ENCODE data around the gene NTM. TPM values are rescaled to one million over a fixed set of nuclear protein-coding genes. Genes with fewer than 3 reads are reported as not detected.

The NTM gene
- total RNA-seq, 1 experiment from 2014 or later = 16.4 TPM

- TF ChIP-seq ATF6 (CRISPR knock-in tag; IDR thresholded peaks at IDR 0.05) = no peak
- TF ChIP-seq NFATC4 (CRISPR knock-in tag; IDR thresholded peaks at IDR 0.05) = no peak
- TF ChIP-seq FOXP4 (CRISPR knock-in tag; IDR thresholded peaks at IDR 0.05) = no peak
- TF ChIP-seq, protein P1, sequence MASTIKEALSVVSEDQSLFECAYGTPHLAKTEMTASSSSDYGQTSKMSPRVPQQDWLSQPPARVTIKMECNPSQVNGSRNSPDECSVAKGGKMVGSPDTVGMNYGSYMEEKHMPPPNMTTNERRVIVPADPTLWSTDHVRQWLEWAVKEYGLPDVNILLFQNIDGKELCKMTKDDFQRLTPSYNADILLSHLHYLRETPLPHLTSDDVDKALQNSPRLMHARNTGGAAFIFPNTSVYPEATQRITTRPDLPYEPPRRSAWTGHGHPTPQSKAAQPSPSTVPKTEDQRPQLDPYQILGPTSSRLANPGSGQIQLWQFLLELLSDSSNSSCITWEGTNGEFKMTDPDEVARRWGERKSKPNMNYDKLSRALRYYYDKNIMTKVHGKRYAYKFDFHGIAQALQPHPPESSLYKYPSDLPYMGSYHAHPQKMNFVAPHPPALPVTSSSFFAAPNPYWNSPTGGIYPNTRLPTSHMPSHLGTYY (CRISPR knock-in tag; IDR thresholded peaks at IDR 0.05) = no peak
Observed at GRCh38 chr11:131870305-131870704, 499.9 kb downstream of the NTM start (continued).

DNA sequence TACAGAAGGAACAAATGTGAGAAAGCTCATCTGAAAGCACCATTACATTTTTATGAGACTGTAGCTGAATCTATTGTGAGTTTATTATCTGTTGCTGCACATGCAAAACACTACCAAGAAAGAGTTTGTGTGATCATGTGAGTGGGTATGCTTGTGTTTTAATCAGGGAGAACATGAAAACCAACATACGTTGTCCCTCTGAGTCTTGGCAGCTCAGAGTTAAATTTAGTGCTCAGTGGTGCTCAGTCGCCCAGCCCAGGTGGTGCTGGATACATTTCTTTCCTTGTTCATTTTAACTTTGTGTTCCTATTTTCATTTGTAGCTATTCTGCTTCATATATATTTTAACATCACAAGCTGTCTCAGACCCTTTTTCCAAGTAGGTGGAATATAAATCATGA is 500.6 kb downstream of the NTM start:
- Mint-ChIP-seq H3K27ac (no peak overlapping the region), H3K4me3 (no peak overlapping the region), H3K36me3 (no peaks in the 10 kb centered on the region), H3K4me1 (peaks cover 44% of the 10 kb centered on the region), H3K9me3 (no peaks in the 10 kb centered on the region), H3K27me3 (ENCODE audit: low read depth) (no peaks in the 10 kb centered on the region)
- TF ChIP-seq TEAD1 (CRISPR knock-in tag; IDR thresholded peaks at IDR 0.05) = no peak
- TF ChIP-seq JAZF1 (CRISPR knock-in tag; IDR thresholded peaks at IDR 0.05) = no peak
- no peak for TF ChIP-seq ZNF423 (CRISPR knock-in tag; IDR thresholded peaks at IDR 0.05)
- TF ChIP-seq ZNF396 (CRISPR knock-in tag; IDR thresholded peaks at IDR 0.05; ENCODE audit: borderline replicate concordance) = no peak
- TF ChIP-seq, protein P2, sequence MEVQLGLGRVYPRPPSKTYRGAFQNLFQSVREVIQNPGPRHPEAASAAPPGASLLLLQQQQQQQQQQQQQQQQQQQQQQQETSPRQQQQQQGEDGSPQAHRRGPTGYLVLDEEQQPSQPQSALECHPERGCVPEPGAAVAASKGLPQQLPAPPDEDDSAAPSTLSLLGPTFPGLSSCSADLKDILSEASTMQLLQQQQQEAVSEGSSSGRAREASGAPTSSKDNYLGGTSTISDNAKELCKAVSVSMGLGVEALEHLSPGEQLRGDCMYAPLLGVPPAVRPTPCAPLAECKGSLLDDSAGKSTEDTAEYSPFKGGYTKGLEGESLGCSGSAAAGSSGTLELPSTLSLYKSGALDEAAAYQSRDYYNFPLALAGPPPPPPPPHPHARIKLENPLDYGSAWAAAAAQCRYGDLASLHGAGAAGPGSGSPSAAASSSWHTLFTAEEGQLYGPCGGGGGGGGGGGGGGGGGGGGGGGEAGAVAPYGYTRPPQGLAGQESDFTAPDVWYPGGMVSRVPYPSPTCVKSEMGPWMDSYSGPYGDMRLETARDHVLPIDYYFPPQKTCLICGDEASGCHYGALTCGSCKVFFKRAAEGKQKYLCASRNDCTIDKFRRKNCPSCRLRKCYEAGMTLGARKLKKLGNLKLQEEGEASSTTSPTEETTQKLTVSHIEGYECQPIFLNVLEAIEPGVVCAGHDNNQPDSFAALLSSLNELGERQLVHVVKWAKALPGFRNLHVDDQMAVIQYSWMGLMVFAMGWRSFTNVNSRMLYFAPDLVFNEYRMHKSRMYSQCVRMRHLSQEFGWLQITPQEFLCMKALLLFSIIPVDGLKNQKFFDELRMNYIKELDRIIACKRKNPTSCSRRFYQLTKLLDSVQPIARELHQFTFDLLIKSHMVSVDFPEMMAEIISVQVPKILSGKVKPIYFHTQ (CRISPR knock-in tag; IDR thresholded peaks at IDR 0.05) = no peak
- TF ChIP-seq GTF2I (CRISPR knock-in tag; conservative IDR thresholded peaks at IDR 0.05) = no peak
- no peak for TF ChIP-seq CBFB (CRISPR knock-in tag; IDR thresholded peaks at IDR 0.05; ENCODE audit: low read depth)
- TF ChIP-seq ZNF263 (CRISPR knock-in tag; IDR thresholded peaks at IDR 0.05; ENCODE audit: low read depth) = no peak
- ChIA-PET CTCF (interaction anchor here (1.2 to 7.2 kb wide), 6 partner anchors 20 to 442 kb away, joined by 3 to 142 read pairs (median 68); no protein-coding TSS in a partner anchor), POLR2A (interaction anchor here (0.6 to 1.6 kb wide), 2 partner anchors 22 to 120 kb away, joined by 3 read pairs; no protein-coding TSS in a partner anchor)
- DNase-seq (ENCODE audit: low spot score) (no peak), ATAC-seq (no peak)

- ATAC-seq = no peak
- ChIA-PET CTCF (no interaction called here), POLR2A (no interaction called here)
- H3K27ac Mint-ChIP-seq = no peak overlapping the region
- peaks cover 20% of the 10 kb centered on the region for H3K4me1 Mint-ChIP-seq
- H3K27me3 Mint-ChIP-seq (ENCODE audit: low read depth) = no peaks in the 10 kb centered on the region
- DNase-seq (ENCODE audit: low spot score) = no peak
- H3K4me3 Mint-ChIP-seq = no peak overlapping the region
- no peaks in the 10 kb centered on the region for H3K9me3 Mint-ChIP-seq
- no peaks in the 10 kb centered on the region for H3K36me3 Mint-ChIP-seq
- TF ChIP-seq, protein P3, sequence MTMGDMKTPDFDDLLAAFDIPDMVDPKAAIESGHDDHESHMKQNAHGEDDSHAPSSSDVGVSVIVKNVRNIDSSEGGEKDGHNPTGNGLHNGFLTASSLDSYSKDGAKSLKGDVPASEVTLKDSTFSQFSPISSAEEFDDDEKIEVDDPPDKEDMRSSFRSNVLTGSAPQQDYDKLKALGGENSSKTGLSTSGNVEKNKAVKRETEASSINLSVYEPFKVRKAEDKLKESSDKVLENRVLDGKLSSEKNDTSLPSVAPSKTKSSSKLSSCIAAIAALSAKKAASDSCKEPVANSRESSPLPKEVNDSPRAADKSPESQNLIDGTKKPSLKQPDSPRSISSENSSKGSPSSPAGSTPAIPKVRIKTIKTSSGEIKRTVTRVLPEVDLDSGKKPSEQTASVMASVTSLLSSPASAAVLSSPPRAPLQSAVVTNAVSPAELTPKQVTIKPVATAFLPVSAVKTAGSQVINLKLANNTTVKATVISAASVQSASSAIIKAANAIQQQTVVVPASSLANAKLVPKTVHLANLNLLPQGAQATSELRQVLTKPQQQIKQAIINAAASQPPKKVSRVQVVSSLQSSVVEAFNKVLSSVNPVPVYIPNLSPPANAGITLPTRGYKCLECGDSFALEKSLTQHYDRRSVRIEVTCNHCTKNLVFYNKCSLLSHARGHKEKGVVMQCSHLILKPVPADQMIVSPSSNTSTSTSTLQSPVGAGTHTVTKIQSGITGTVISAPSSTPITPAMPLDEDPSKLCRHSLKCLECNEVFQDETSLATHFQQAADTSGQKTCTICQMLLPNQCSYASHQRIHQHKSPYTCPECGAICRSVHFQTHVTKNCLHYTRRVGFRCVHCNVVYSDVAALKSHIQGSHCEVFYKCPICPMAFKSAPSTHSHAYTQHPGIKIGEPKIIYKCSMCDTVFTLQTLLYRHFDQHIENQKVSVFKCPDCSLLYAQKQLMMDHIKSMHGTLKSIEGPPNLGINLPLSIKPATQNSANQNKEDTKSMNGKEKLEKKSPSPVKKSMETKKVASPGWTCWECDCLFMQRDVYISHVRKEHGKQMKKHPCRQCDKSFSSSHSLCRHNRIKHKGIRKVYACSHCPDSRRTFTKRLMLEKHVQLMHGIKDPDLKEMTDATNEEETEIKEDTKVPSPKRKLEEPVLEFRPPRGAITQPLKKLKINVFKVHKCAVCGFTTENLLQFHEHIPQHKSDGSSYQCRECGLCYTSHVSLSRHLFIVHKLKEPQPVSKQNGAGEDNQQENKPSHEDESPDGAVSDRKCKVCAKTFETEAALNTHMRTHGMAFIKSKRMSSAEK (CRISPR knock-in tag; IDR thresholded peaks at IDR 0.05; ENCODE audit: borderline replicate concordance) = no peak
- TF ChIP-seq ZSCAN18 (CRISPR knock-in tag; IDR thresholded peaks at IDR 0.05) (no peak), TEAD1 (CRISPR knock-in tag; IDR thresholded peaks at IDR 0.05) (no peak), ESRRA (CRISPR knock-in tag; IDR thresholded peaks at IDR 0.05; ENCODE audit: borderline replicate concordance) (no peak), ZNF671 (CRISPR knock-in tag; IDR thresholded peaks at IDR 0.05) (no peak), RELA (CRISPR knock-in tag; IDR thresholded peaks at IDR 0.05; ENCODE audit: borderline replicate concordance) (no peak)
- TF ChIP-seq, protein P4, sequence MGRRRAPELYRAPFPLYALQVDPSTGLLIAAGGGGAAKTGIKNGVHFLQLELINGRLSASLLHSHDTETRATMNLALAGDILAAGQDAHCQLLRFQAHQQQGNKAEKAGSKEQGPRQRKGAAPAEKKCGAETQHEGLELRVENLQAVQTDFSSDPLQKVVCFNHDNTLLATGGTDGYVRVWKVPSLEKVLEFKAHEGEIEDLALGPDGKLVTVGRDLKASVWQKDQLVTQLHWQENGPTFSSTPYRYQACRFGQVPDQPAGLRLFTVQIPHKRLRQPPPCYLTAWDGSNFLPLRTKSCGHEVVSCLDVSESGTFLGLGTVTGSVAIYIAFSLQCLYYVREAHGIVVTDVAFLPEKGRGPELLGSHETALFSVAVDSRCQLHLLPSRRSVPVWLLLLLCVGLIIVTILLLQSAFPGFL (CRISPR knock-in tag; IDR thresholded peaks at IDR 0.05; ENCODE audit: borderline replicate concordance) = no peak
Observed at GRCh38 chr11:131874070-131874469, 503.7 kb downstream of the NTM start.
